K562 (cell line): ENCODE data around the gene SERINC3. TPM values are rescaled to one million over a fixed set of nuclear protein-coding genes. Genes with fewer than 3 reads are reported as not detected.

Experiments
- ATAC-seq: fragments of 200-7000 bp; cut with Tn5 transposase; 3 replicates; pipeline ENCODE4 v1.9.1; 2020; ENCODE audit warnings: moderate library complexity
- BruUV-seq: library from RNA; stranded (reverse); fragments of 400-500 nt; replicated peaks from 2 replicates; lab custom pipeline; 2021; lab: Mats Ljungman, UMichigan
- CTCF ChIA-PET: fragments of 300-600 bp; formaldehyde crosslinking; extraction: SDS; loops from one replicate; lab custom pipeline; 2021; ENCODE audit warnings: low intra/inter-chr PET ratio; lab: Yijun Ruan, JAX
- POLR2A ChIA-PET: fragments of 300-600, 350-650 bp; sonication (Branson Sonifier 250); formaldehyde crosslinking; extraction: SDS; loops from one replicate; lab custom pipeline; 2021; ENCODE audit warnings: antibody characterized with exemption, inconsistent platforms; lab: Yijun Ruan, JAX
- DNase-seq, 4 experiments: peaks; one replicate each; pipeline versions ENCODE4 v3.0.0 to v3.0.0-alpha.2; 2011 to 2018; ENCODE audit warnings: low spot score in 3 of 4, mixed read lengths in 3 of 4; ENCODE audit errors: extremely low read depth in 1 of 4
- FAIRE-seq: peaks from 2 replicates; lab custom pipeline; 2011; peaks lifted over from hg19 to GRCh38; lab: Jason Lieb, UNC
- H2AFZ ChIP-seq: 2 replicates; pipeline ENCODE4 v1.6.0; 2011; ENCODE audit warnings: low read depth, low read length, control low read depth, inconsistent platforms
- H3K27ac ChIP-seq: fragments of 200-600 bp; 3 replicates; pipeline ENCODE4 v1.8.0; 2011; ENCODE audit warnings: low read depth, mild to moderate bottlenecking, control low read depth, inconsistent platforms, low read length, moderate library complexity, mixed read lengths; ENCODE audit errors: extremely low read depth
- H3K27me3 ChIP-seq, 2 experiments: fragments of 300-600 bp in 1 of 2; 2 replicates in 1 of 2; 3 replicates in 1 of 2; pipeline versions ENCODE4 v1.6.0 to v1.8.0; 2011; ENCODE audit warnings: inconsistent platforms in 2 of 2, low read length in 2 of 2, mild to moderate bottlenecking in 1 of 2, mixed read lengths in 1 of 2, moderate library complexity in 1 of 2; ENCODE audit not compliant: control insufficient read depth in 2 of 2, insufficient read depth in 2 of 2
- H3K36me3 ChIP-seq: fragments of 300-600 bp; 3 replicates; pipeline ENCODE4 v1.8.0; 2011; ENCODE audit warnings: mild to moderate bottlenecking, low read length, inconsistent platforms; ENCODE audit not compliant: control insufficient read depth, insufficient read depth
- H3K4me1 ChIP-seq, 2 experiments: fragments of 200-600 bp in 1 of 2; replicated peaks in 1 of 2; 2 replicates in 1 of 2; 3 replicates in 1 of 2; pipeline versions ENCODE4 v1.5.1 to v1.8.0; 2011; ENCODE audit warnings: inconsistent platforms in 2 of 2, low read length in 2 of 2, mild to moderate bottlenecking in 1 of 2, mixed read lengths in 1 of 2, moderate library complexity in 1 of 2; ENCODE audit not compliant: control insufficient read depth in 2 of 2, insufficient read depth in 2 of 2
- H3K4me2 ChIP-seq: 2 replicates; pipeline ENCODE4 v1.6.1; 2011; ENCODE audit warnings: low read length, control low read depth, inconsistent platforms, mixed read lengths; ENCODE audit not compliant: insufficient read depth
- H3K4me3 ChIP-seq: fragments of 200-600 bp; sonication (generic), shearing (Covaris generic); 2 replicates; pipeline ENCODE4 v1.5.1; 2016; ENCODE audit warnings: control low read depth, inconsistent platforms
- H3K79me2 ChIP-seq: fragments of 200-600 bp; 3 replicates; pipeline ENCODE4 v1.8.0; 2011; ENCODE audit warnings: low read length, inconsistent platforms; ENCODE audit not compliant: control insufficient read depth, insufficient read depth
- H3K9ac ChIP-seq, 2 experiments: 2 replicates each; pipeline versions ENCODE4 v1.6.0 to v1.6.1; 2011; ENCODE audit warnings: low read depth in 2 of 2, low read length in 2 of 2, control low read depth in 1 of 2, inconsistent platforms in 1 of 2, mild to moderate bottlenecking in 1 of 2, mixed read lengths in 1 of 2; ENCODE audit not compliant: insufficient read depth in 1 of 2
- H3K9me1 ChIP-seq: one replicate; pipeline ENCODE4 v1.6.0; 2011; ENCODE audit warnings: inconsistent platforms, mild to moderate bottlenecking, low read length, moderate library complexity; ENCODE audit not compliant: control insufficient read depth, insufficient read depth
- H3K9me3 ChIP-seq: replicated peaks from 2 replicates; pipeline ENCODE4 v1.5.1; 2011; ENCODE audit warnings: low read depth, low read length, inconsistent platforms; ENCODE audit not compliant: control insufficient read depth, insufficient read depth
- H4K20me1 ChIP-seq: replicated peaks from 2 replicates; pipeline ENCODE4 v1.6.1; 2011; ENCODE audit warnings: low read length, inconsistent platforms, mixed read lengths; ENCODE audit not compliant: control insufficient read depth, insufficient read depth
- ATF3 ChIP-seq, 2 experiments: fragments of 450-650 bp in 1 of 2; sonication (generic) in 1 of 2; formaldehyde crosslinking in 1 of 2; IDR thresholded peaks in 1 of 2; conservative IDR thresholded peaks in 1 of 2; 2 replicates each; pipeline versions ENCODE4 v1.6.1 to v1.8.1; 2016 to 2023; ENCODE audit warnings: mild to moderate bottlenecking in 2 of 2, moderate library complexity in 2 of 2, inconsistent platforms in 1 of 2, missing genetic modification reagents in 1 of 2
- ATF4 ChIP-seq: fragments of 450-650 bp; formaldehyde crosslinking; IDR thresholded peaks from 2 replicates; pipeline ENCODE4 v1.4.0; 2022; ENCODE audit warnings: mild to moderate bottlenecking, moderate library complexity
- FOXM1 ChIP-seq, 2 experiments: fragments of 450-650 bp in 1 of 2; sonication (generic) in 1 of 2; formaldehyde crosslinking in 1 of 2; IDR thresholded peaks; 2 replicates each; pipeline versions ENCODE4 v1.6.1 to v1.9.0; 2017 to 2022; ENCODE audit warnings: low read depth in 2 of 2, mild to moderate bottlenecking in 2 of 2, missing genetic modification reagents in 1 of 2, moderate library complexity in 1 of 2
- GABPB2 ChIP-seq: fragments of 250-450 bp; sonication (Bioruptor Pico); conservative IDR thresholded peaks from 2 replicates; pipeline ENCODE4 v1.5.1; 2021; ENCODE audit warnings: mild to moderate bottlenecking
- HOXB6 ChIP-seq: fragments of 250-450 bp; sonication (Bioruptor Pico); IDR thresholded peaks from 2 replicates; pipeline ENCODE4 v1.5.1; 2022; ENCODE audit warnings: mild to moderate bottlenecking, borderline replicate concordance
- RUNX1 ChIP-seq: sonication (generic); IDR thresholded peaks from 2 replicates; pipeline ENCODE4 v1.6.1; 2016; ENCODE audit warnings: antibody characterized with exemption, low read depth
- SP1 ChIP-seq: sonication (generic); formaldehyde crosslinking; IDR thresholded peaks from 2 replicates; pipeline ENCODE4 v1.8.1; 2022; ENCODE audit warnings: mild to moderate bottlenecking, missing genetic modification reagents
- TAF7 ChIP-seq: fragments of 450-650 bp; IDR thresholded peaks from 2 replicates; pipeline ENCODE4 v1.6.1; 2016; ENCODE audit warnings: missing genetic modification characterization, missing compliant biosample characterization
- WHSC1 ChIP-seq: IDR thresholded peaks from one replicate; pipeline ENCODE4 v1.6.1; 2012; ENCODE audit warnings: low read length, control low read depth, inconsistent platforms
- ZNF212 ChIP-seq: fragments of 450-650 bp; formaldehyde crosslinking; IDR thresholded peaks from 2 replicates; pipeline ENCODE4 v1.4.0; 2020; ENCODE audit warnings: mild to moderate bottlenecking
- ZNF551 ChIP-seq: fragments of 250-450 bp; sonication (Bioruptor Pico); IDR thresholded peaks from 2 replicates; pipeline ENCODE4 v1.5.0; 2021; ENCODE audit warnings: mild to moderate bottlenecking, moderate library complexity
- ZNF586 ChIP-seq: fragments of 450-650 bp; formaldehyde crosslinking; conservative IDR thresholded peaks from 2 replicates; pipeline ENCODE4 v1.4.0; 2020; ENCODE audit warnings: mild to moderate bottlenecking, moderate library complexity
- whole genome bisulfite sequencing: fragments of 100-300 bp; shearing (Covaris generic); methylation state at CpG from one replicate; pipeline ENCODE4 v1.1.6; 2016; ENCODE audit warnings: low coverage, mixed read lengths; ENCODE audit not compliant: insufficient coverage; ENCODE audit errors: missing lambda C conversion rate; 5-methylcytosine and 5-hydroxymethylcytosine counted together
- in situ Hi-C: fragments of 300-500 bp; cut with MboI; formaldehyde crosslinking; loops from 4 replicates; pipeline ENCODE4 v1.15.0; 2018; ENCODE audit warnings: inconsistent platforms, mixed read lengths
- intact Hi-C: fragments of 100-400 bp; cut with micrococcal nuclease; formaldehyde crosslinking; loops from 2 replicates; pipeline ENCODE4 v1.14.2; 2022
- polyA plus RNA-seq, 8 experiments: library from polyadenylated mRNA; depleted of rRNA in 4 of 8; stranded (reverse) in 5 of 8; unstranded in 3 of 8; fragments of >200 nt; fragmentation: Nextera tagmentation in 2 of 8; fragmentation: Illumina TruSeq in 1 of 8; extraction: Ambion mirVana in 2 of 8; extraction: Trizol in 1 of 8; gene quantifications; 2 replicates each; pipeline versions ENCODE4 v1.2.1 to v1.2.3, GENCODE V29; 2011 to 2014; ENCODE audit warnings: inconsistent platforms in 1 of 8, missing spikeins in 1 of 8
- total RNA-seq, 7 experiments: library from RNA; depleted of rRNA in 6 of 7; stranded (reverse); fragments of >200 nt in 6 of 7; fragmentation: Illumina TruSeq in 2 of 7; extraction: Trizol in 2 of 7; gene quantifications; 2 replicates each; pipeline versions ENCODE4 v1.2.1 to v1.2.3, GENCODE V29; 2011 to 2021; ENCODE audit warnings: low replicate concordance in 1 of 7
- TF ChIP-seq, protein P1 (sequence below): fragments of 250-450 bp; sonication (Bioruptor Pico); IDR thresholded peaks from 2 replicates; pipeline ENCODE4 v1.8.0; 2022; ENCODE audit warnings: moderate library complexity, mild to moderate bottlenecking, inconsistent platforms

SERINC3 gene
- total and polyA plus RNA-seq, 9 of the 15 experiments (the other 6 are each of a cell fraction or from before 2014, with no cell fraction given) = 24.7 to 107 (median 48.8) TPM

GRCh38 chr20:44483112-44483511 is 38.8 kb downstream of the SERINC3 start:
- Histone ChIP-seq H3K79me2 (no peaks in the 10 kb centered on the region), H3K36me3 (peaks cover 49% of the 10 kb centered on the region; the same call in 2 of the 3 replicates), H3K27me3 (no peaks in the 10 kb centered on the region), H3K4me2 (no peak overlapping the region), H2AFZ (no peak overlapping the region), H4K20me1 (no peaks in the 10 kb centered on the region), H3K9me1 (no peaks in the 10 kb centered on the region), H3K9me3 (no peaks in the 10 kb centered on the region), H3K9ac (no peak overlapping the region), H3K27ac (no peak overlapping the region; the same call in 2 of the 3 replicates), H3K4me3 (no peak overlapping the region), H3K4me1 (peaks cover 4 to 6% of the 10 kb centered on the region in 2 experiments; a peak in 4 of 5 replicates)
- POLR2A ChIA-PET = interaction anchor here (0.6 to 1.0 kb wide), 2 partner anchors 10 to 64 kb away, joined by 3 to 4 read pairs; no protein-coding TSS in a partner anchor
- WGBS = 71% methylated on average over 3 of the region's 5 CpGs
- DNase-seq (no peak), ATAC-seq (no peak), FAIRE-seq (no peak)
- BruUV-seq = no TSS peak
- intact Hi-C loops = no loop called here
- in situ Hi-C loops = no loop called here
- no peak for TF ChIP-seq FOXM1 (IDR thresholded peaks at IDR 0.05; ENCODE audit: low read depth)
- no peak for TF ChIP-seq FOXM1 (CRISPR knock-in tag; IDR thresholded peaks at IDR 0.05; ENCODE audit: low read depth)
- no peak for TF ChIP-seq ZNF551 (CRISPR knock-in tag)
- TF ChIP-seq ATF4 = no peak
- no peak for TF ChIP-seq ZNF586 (CRISPR knock-in tag)
- TF ChIP-seq HOXB6 (CRISPR knock-in tag) = no peak
- TF ChIP-seq WHSC1 = no peak
- TF ChIP-seq, protein P1, sequence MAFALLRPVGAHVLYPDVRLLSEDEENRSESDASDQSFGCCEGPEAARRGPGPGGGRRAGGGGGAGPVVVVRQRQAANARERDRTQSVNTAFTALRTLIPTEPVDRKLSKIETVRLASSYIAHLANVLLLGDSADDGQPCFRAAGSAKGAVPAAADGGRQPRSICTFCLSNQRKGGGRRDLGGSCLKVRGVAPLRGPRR = no peak
- TF ChIP-seq ZNF212 (CRISPR knock-in tag) = no peak
- no peak for TF ChIP-seq RUNX1
- TF ChIP-seq ATF3 (IDR thresholded peaks at IDR 0.05) = no peak
- TF ChIP-seq ATF3 (CRISPR knock-in tag; conservative IDR thresholded peaks at IDR 0.05) = no peak
- no peak for TF ChIP-seq TAF7 (tag)
- TF ChIP-seq SP1 = no peak
- TF ChIP-seq GABPB2 (CRISPR knock-in tag) = no peak
- CTCF ChIA-PET = no interaction called here
